8988T (cell line): ENCODE measurements around the gene MOGAT2.
"Not testable (repeated sequence)": the region's sequence is repeated elsewhere in the genome, so short reads cannot be mapped to it uniquely, and the experiment has no call there.

ENCODE experiments used
- DNase-seq: peaks from one replicate; pipeline ENCODE4 v3.0.0; 2011

MOGAT2 gene

GRCh38 chr11:75717608-75718418 is at the start of gene MOGAT2:
Gene MOGAT2 (plus strand): TSS chr11:75717838. CDS start chr11:75717889, 51 bp downstream.
- DNase-seq = no peak

- peak; percentile 85 for DNase-seq
Observed at GRCh38 chr11:75668451-75669297, 49.0 kb upstream of the MOGAT2 start, which contains the start of gene MAP6. Gene MAP6 (minus strand): TSS chr11:75669038. CDS start chr11:75668369, 669 bp downstream.

GRCh38 chr11:75673977-75674582 is 43.6 kb upstream of the MOGAT2 start:
- DNase-seq = no peak

GRCh38 chr11:75677275-75677674 is 40.4 kb upstream of the MOGAT2 start:
- DNase-seq = no peak

GRCh38 chr11:75677909-75678308 is 39.7 kb upstream of the MOGAT2 start:
- no peak for DNase-seq

GRCh38 chr11:75678620-75679259 is 38.9 kb upstream of the MOGAT2 start:
- no peak for DNase-seq

GRCh38 chr11:75679566-75679965 is 38.1 kb upstream of the MOGAT2 start:
- no peak for DNase-seq

GRCh38 chr11:75683856-75684255 is 33.8 kb upstream of the MOGAT2 start:
- not testable (repeated sequence) for DNase-seq

GRCh38 chr11:75689863-75690609 is 27.6 kb upstream of the MOGAT2 start:
- no peak for DNase-seq

- DNase-seq = no peak
Observed at GRCh38 chr11:75691804-75692203, 25.8 kb upstream of the MOGAT2 start.

GRCh38 chr11:75697906-75698581 is 19.6 kb upstream of the MOGAT2 start:
- DNase-seq = no peak

GRCh38 chr11:75700940-75701339 is 16.7 kb upstream of the MOGAT2 start:
- no peak for DNase-seq

- no peak for DNase-seq
Observed at GRCh38 chr11:75703695-75704237, 13.9 kb upstream of the MOGAT2 start.

GRCh38 chr11:75705541-75705940 is 12.1 kb upstream of the MOGAT2 start:
- DNase-seq = no peak

GRCh38 chr11:75706260-75706729 is 11.3 kb upstream of the MOGAT2 start:
- peak; percentile 87 for DNase-seq

- no peak for DNase-seq
Observed at GRCh38 chr11:75714211-75714610, 3.4 kb upstream of the MOGAT2 start.

GRCh38 chr11:75715688-75716087 is 1.9 kb upstream of the MOGAT2 start:
- no peak for DNase-seq

GRCh38 chr11:75716659-75717058 is 979 bp upstream of the MOGAT2 start:
- DNase-seq = no peak

GRCh38 chr11:75718419-75719339 is 1.0 kb downstream of the MOGAT2 start:
- no peak for DNase-seq
